GM21737 (cell line): ENCODE results near the gene ENTREP3.
"Not testable (repeated sequence)": the region's sequence is repeated elsewhere in the genome, so short reads cannot be mapped to it uniquely, and the experiment has no call there.

ENCODE experiments used
- ATAC-seq: cut with Tn5 transposase; IDR thresholded peaks from one replicate; pipeline ENCODE4 v1.9.1; 2021; ENCODE audit warnings: mild to moderate bottlenecking, moderate library complexity; ENCODE audit not compliant: unreplicated experiment

Gene ENTREP3

GRCh38 chr1:155251566-155251965 is 3.7 kb downstream of the ENTREP3 start:
- no peak for ATAC-seq

GRCh38 chr1:155250633-155251449 is 4.4 kb downstream of the ENTREP3 start:
- ATAC-seq: peak; percentile 80

GRCh38 chr1:155250246-155250632 is 5.0 kb downstream of the ENTREP3 start:
- peak; percentile 11 for ATAC-seq

- ATAC-seq: no peak
Observed at GRCh38 chr1:155247667-155248553, 7.4 kb downstream of the ENTREP3 start.

GRCh38 chr1:155246796-155247195 is 8.5 kb downstream of the ENTREP3 start:
- not testable (repeated sequence) for ATAC-seq

- no peak for ATAC-seq
Observed at GRCh38 chr1:155245163-155245524, 10.1 kb downstream of the ENTREP3 start.

GRCh38 chr1:155244368-155245162 is 10.7 kb downstream of the ENTREP3 start:
- ATAC-seq: peak; percentile 87

- ATAC-seq: no peak
Observed at GRCh38 chr1:155242805-155243358, 12.4 kb downstream of the ENTREP3 start.

GRCh38 chr1:155241841-155242264 is 13.4 kb downstream of the ENTREP3 start:
- no peak for ATAC-seq

GRCh38 chr1:155241069-155241679 is 14.1 kb downstream of the ENTREP3 start:
- no peak for ATAC-seq

GRCh38 chr1:155236451-155236850 is 18.8 kb downstream of the ENTREP3 start:
- no peak for ATAC-seq

GRCh38 chr1:155235375-155235774 is 19.9 kb downstream of the ENTREP3 start:
- not testable (repeated sequence) for ATAC-seq

- ATAC-seq: not testable (repeated sequence)
Observed at GRCh38 chr1:155233502-155233901, 21.8 kb downstream of the ENTREP3 start.

- ATAC-seq: not testable (repeated sequence)
Observed at GRCh38 chr1:155232001-155232978, 23.0 kb downstream of the ENTREP3 start.

- ATAC-seq: not testable (repeated sequence)
Observed at GRCh38 chr1:155231302-155231701, 24.0 kb downstream of the ENTREP3 start.

GRCh38 chr1:155228096-155228427 is 27.2 kb downstream of the ENTREP3 start:
- no peak for ATAC-seq

GRCh38 chr1:155227261-155228095 is 27.8 kb downstream of the ENTREP3 start:
- peak; percentile 87 for ATAC-seq

- no peak for ATAC-seq
Observed at GRCh38 chr1:155226910-155227260, 28.4 kb downstream of the ENTREP3 start.
